ENCODE results near the gene CCL5. TPM values are rescaled to one million over a fixed set of nuclear protein-coding genes. Genes with fewer than 3 reads are reported as not detected.
A peak's percentile ranks its signal among the peaks of the same experiment; 100 is the strongest.

Gene CCL5
- not detected in 2 replicates for total RNA-seq

GRCh38 chr17:35879773-35880654 is at the start of gene CCL5:
Gene CCL5, minus strand, starts transcription at chr17:35880360.
- peak; percentile 18 for DNase-seq (ENCODE audit: low read depth)

GRCh38 chr17:35927714-35928113 is 47.6 kb upstream of the CCL5 start:
- DNase-seq (ENCODE audit: low read depth): no peak

GRCh38 chr17:35923609-35924114 is 43.5 kb upstream of the CCL5 start:
- DNase-seq (ENCODE audit: low read depth): no peak

DNA sequence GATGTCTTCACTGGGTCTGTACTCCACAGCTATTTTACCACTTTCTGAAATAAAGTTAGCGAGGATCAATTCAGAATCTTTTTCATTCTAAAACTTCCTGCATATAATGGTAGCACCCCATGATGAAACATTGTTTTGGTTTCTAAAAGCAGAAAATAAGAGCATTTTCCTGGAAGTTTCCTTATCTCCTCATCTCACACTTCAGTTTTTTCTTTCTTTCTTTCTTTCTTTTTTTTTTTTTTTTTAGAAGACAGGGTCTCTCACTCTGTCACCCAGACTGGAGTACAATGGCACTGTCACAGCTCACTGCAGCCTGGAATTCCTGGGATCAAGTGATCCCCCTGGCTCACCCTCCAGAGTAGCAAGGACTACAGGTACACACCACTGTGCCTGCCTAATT is 40.1 kb upstream of the CCL5 start:
- DNase-seq (ENCODE audit: low read depth): no peak

DNA sequence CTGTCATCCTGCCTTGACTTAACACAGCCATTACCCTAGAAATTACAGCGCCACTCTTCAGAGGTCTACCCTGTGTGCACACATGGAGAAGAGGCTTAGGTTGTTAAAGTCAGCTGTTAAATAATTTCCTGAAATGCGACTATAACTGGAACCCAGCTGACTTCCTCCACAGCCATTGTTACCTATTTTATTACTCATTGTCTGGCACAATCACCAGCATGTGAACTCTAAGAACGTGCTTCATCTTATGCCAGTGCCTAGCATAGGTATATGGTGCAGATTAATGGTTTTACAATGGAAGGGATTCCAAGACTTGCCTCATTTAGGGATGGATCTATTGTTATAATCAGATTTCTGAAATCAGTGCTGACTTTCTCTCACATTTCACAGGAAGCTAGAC is 38.5 kb upstream of the CCL5 start:
- no peak for DNase-seq (ENCODE audit: low read depth)

DNA sequence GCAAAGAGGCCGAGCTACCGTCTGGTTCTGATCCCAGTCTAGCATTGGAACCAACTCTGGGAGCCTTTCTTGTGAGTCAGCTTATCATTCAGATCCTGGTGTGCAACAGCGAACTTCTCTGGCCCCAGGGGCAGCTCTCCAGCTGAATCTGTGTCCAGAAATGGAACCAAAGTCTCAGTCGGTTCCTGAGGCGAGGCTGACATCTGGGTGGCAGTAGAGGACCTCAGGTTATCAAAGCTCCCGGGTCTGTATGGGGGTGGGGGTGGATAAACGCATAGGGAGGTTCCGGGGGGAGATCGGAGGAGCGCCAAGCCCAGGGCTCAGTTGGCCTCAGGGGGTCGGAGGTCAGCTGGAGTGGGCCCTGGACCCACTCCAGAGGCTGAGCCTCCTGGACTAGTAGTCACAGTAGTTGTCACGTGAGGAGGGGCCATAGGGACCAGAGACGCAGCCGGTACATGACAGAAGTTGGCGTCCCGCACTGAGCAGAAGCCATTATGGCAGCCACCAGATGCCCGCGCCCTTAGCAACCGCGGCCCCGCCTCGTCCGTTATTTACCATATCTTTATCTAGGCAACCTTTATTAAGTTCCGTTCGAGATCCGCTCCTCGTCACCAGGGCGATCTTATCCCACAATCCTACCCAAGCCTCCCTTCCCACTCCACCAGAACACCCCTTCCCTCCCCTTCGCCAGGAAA is 37.5 kb upstream of the CCL5 start:
- DNase-seq (ENCODE audit: low read depth): no peak

DNA sequence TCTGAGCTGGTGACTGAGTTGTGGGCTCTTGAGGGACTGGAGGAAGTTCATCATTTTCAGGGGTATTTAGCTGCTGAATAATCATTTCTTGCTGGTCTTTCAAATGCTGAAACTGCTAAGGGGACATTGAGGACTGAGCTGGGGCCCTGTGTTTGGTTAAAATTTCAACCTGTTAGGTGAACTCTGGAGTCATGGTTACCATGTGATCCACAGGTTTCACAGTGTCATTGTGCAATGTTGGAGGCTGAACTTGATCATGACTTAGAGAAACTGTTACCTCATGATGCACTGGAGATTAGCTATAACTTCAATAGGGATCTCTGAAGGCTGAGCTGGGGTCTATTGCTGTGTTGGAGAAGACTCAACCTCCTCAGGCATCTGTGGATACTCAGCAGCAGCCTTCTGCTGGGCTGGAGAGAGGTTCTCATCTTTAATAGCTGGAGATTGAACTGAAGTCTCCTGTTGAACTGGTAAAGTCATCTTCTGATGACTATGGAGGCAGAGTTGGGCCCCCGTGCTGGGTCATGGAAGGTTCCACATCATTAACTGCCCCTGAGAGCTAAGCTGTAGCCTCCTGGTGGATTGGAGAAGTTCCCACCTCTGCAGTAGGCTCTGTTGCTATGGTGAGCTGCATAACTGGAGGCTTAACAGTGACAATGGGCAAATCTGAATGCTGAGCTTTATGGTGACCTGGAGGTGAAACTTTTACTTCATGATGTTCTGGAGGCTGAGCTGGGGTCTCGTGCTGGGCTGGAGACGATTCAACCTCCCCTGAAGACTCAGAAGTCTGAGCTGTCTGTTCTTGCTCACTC is 35.2 kb upstream of the CCL5 start:
- peak; percentile 41 for DNase-seq (ENCODE audit: low read depth)

DNA sequence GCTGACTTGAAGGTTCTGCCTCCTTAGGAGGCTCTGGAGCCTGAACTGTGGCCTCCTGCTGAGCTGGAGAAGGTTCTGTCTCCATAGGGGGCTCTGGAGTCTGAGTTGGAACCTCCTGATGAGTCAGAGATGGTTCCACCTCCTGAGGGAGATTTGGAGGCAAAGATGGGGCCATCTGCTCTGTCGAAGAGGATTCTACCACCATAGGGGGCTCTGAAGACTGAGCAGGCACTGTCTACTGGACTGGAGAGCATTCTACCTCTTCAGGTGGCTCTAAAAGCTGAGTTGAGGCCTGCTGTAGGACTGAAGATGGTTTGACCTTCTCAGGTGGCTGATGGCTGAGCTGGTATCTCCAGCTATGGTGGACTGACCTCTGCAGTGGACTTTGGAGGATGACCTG is 34.2 kb upstream of the CCL5 start:
- DNase-seq (ENCODE audit: low read depth): no peak

GRCh38 chr17:35913609-35914008 is 33.4 kb upstream of the CCL5 start:
- DNase-seq (ENCODE audit: low read depth): no peak

GRCh38 chr17:35912942-35913341 is 32.8 kb upstream of the CCL5 start:
- no peak for DNase-seq (ENCODE audit: low read depth)

DNA sequence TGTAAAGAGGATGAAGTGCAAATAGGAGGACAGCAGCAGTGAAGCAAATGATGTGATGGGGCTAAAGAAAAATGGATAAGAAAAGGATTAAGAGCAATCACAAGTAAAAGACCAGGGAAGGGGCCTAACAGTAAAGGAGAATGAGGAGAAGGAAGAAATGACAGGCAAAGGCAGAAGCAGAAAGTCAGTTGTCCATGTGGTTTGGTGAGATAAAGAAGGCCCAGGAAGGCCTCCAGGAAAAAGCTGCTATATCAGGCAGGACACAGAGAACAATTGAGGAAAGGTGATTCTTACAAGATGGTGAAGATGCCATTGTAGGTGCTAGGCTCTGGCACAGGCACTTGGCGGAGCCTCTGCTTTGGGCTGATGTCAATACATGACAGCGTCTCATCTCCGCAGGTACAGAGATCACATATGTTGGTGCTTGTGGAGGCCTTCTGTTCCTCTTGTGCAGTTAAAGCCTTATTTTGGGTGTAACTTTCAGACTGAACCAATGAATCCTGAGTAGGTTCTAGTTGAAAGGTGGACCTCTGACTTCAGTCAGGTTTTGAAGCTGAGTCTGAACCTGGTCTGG is 32.3 kb upstream of the CCL5 start:
- no peak for DNase-seq (ENCODE audit: low read depth)

GRCh38 chr17:35909408-35909807 is 29.2 kb upstream of the CCL5 start:
- no peak for DNase-seq (ENCODE audit: low read depth)

DNA sequence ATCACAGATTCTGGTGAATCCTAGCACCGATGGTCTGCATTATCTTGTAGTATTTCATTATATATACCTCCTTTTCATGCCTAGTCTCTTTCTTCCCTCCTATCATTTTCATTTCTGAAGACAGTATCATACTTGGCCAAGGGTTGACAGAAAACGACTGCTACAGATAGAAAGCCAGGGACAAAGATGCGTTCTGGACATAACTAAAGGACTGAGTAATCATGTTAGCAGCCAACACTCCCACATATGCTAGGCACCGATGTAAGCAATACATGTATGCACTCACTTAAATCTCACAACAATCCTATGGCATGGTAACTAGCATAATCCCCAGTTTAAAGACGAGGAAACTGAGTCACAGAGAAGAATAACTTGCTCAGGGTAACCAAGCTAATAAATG is 27.5 kb upstream of the CCL5 start:
- no peak for DNase-seq (ENCODE audit: low read depth)

- DNase-seq (ENCODE audit: low read depth): no peak
Observed at GRCh38 chr17:35906926-35907637, 26.9 kb upstream of the CCL5 start.

- DNase-seq (ENCODE audit: low read depth): peak; percentile 72
Observed at GRCh38 chr17:35906191-35906925, 26.2 kb upstream of the CCL5 start.

DNA sequence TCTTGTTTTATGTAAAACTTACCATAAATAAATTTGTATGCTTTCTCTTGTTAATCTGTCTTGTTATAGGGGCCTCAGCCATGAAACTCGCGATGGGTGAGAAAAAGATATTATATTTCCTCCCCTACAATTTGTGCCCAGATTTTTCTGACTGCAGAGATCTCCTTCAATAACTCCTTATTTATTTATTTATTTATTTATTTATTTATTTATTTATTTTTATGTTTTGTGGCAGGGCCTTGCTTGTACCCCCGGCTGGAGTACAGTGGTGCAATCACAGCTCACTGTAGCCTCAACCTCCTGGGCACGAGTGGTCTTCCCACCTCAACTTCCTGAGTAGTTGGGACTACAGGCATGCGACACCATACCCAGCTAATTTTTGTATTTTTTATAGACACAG is 23.3 kb upstream of the CCL5 start:
- no peak for DNase-seq (ENCODE audit: low read depth)

- no peak for DNase-seq (ENCODE audit: low read depth)
Observed at GRCh38 chr17:35901631-35902175, 21.5 kb upstream of the CCL5 start.

DNA sequence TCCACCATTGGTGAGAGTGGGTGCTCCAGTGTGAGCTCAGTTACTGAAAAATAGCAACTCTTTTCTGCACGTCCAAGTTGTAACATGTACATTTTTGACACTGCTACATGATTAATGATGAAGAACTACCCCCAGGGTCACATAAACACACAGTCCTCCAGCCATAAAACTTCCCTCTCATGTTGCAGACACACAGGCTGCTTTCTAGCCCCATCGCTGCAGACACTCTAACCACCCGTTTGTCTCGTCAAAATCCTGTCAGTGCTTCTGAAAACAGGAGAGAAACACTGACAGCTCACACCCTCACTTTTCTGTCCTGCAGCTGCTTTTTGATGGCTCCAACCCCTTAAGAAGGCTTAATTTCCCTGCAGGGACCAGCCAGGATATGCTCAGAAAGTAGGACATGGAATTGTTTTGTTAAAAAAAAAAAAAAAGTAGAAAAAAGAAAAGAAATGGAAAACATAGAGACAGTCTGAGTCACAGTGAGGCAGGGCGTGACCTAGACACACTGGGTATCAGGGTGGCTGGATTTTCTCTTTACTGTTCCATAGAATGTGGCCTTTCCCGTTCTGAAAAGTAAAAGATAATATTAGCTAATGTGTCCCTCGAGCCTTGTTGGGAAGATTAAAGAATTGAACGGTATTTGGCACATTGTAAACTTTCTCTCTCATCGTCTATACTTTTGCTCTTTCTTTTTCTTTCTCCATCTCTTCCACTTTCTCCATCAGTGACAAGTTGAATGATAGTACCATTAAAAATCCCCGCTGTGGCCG is 20.7 kb upstream of the CCL5 start:
- DNase-seq (ENCODE audit: low read depth): no peak

GRCh38 chr17:35900280-35900679 is 20.1 kb upstream of the CCL5 start:
- DNase-seq (ENCODE audit: low read depth): no peak

Data from renal cortical epithelial cell (primary cell).